ENCODE measurements around the gene SLC25A29. TPM values are rescaled to one million over a fixed set of nuclear protein-coding genes. Genes with fewer than 3 reads are reported as not detected.

SLC25A29 gene
- total and polyA plus RNA-seq, 2 of the 13 experiments (the other 11 are each of a cell fraction or from before 2014, with no cell fraction given), result 12.2 to 17.2 TPM

GRCh38 chr14:100325231-100325632, 19.0 kb upstream of the SLC25A29 start (continued):
- TF ChIP-seq JDP2 (CRISPR knock-in tag; IDR thresholded peaks at IDR 0.05; ENCODE audit: borderline replicate concordance), result no peak
- TF ChIP-seq ZNF607 (CRISPR knock-in tag; IDR thresholded peaks at IDR 0.05; ENCODE audit: borderline replicate concordance), result no peak
- TF ChIP-seq ZUFSP (CRISPR knock-in tag; IDR thresholded peaks at IDR 0.05; ENCODE audit: borderline replicate concordance), result no peak
- no peak for TF ChIP-seq ZNF260 (CRISPR knock-in tag; IDR thresholded peaks at IDR 0.05; ENCODE audit: borderline replicate concordance, low read depth)
- no peak for TF ChIP-seq DRAP1 (CRISPR knock-in tag; IDR thresholded peaks at IDR 0.05)
- peak; percentile 68 for TF ChIP-seq PAXIP1 (CRISPR knock-in tag; conservative IDR thresholded peaks at IDR 0.05)
- no peak for TF ChIP-seq ZNF710 (CRISPR knock-in tag; IDR thresholded peaks at IDR 0.05; ENCODE audit: borderline replicate concordance)
- TF ChIP-seq CENPT (CRISPR knock-in tag; IDR thresholded peaks at IDR 0.05; ENCODE audit: low read depth), result no peak
- TF ChIP-seq CEBPZ (IDR thresholded peaks at IDR 0.05; ENCODE audit: low read length), result no peak
- no peak for TF ChIP-seq ZNF432 (CRISPR knock-in tag; IDR thresholded peaks at IDR 0.05; ENCODE audit: borderline replicate concordance)
- TF ChIP-seq ZBTB7B (CRISPR knock-in tag; IDR thresholded peaks at IDR 0.05), result 0 out of 2 replicates have a peak, but pooled peaks have one; percentile 45
- 0 out of 2 replicates have a peak, but pooled peaks have one; percentile 26 for TF ChIP-seq NR2C2 (CRISPR knock-in tag; IDR thresholded peaks at IDR 0.05; ENCODE audit: borderline replicate concordance)
- TF ChIP-seq ZNF556 (CRISPR knock-in tag; IDR thresholded peaks at IDR 0.05; ENCODE audit: borderline replicate concordance), result no peak
- no peak for TF ChIP-seq FOXK1 (CRISPR knock-in tag; IDR thresholded peaks at IDR 0.05; ENCODE audit: borderline replicate concordance, low read depth)
- TF ChIP-seq ATF2 (CRISPR knock-in tag; IDR thresholded peaks at IDR 0.05), result no peak; the same call in 1 of the 2 replicates
